Measurements from ENCODE around the gene FBXL13. TPM values are rescaled to one million over a fixed set of nuclear protein-coding genes. Genes with fewer than 3 reads are reported as not detected.

Gene FBXL13
- total and polyA plus RNA-seq, 2 experiments from 2014 or later, result 1.2 to 2.5 TPM

GRCh38 chr7:102890292-102890970 lies 184.2 kb downstream of the FBXL13 start:
- Histone ChIP-seq H3K79me2 (replicated peaks; ENCODE audit: insufficient read depth) (no peaks in the 10 kb centered on the region), H3K27me3 (ENCODE audit: insufficient read depth) (no peaks in the 10 kb centered on the region), H3K36me3 (ENCODE audit: insufficient read depth) (no peaks in the 10 kb centered on the region), H3K4me1 (ENCODE audit: insufficient read depth) (no peaks in the 10 kb centered on the region), H2AFZ (no peak overlapping the region), H3K9me2 (ENCODE audit: insufficient read depth) (peaks cover 2% of the 10 kb centered on the region), H3K4me3 (no peak overlapping the region), H3F3A (replicated peaks; ENCODE audit: low read depth) (no peaks in the 10 kb centered on the region), H3K27ac (ENCODE audit: low read depth) (no peak overlapping the region), H3K4me2 (no peak overlapping the region), H4K20me1 (replicated peaks; ENCODE audit: insufficient read depth) (no peaks in the 10 kb centered on the region)
- Mint-ChIP-seq H3K27ac (no peak overlapping the region), H3K4me1 (no peaks in the 10 kb centered on the region), H3K27me3 (ENCODE audit: insufficient read depth, low read depth, poor library complexity) (peaks cover 2% of the 10 kb centered on the region), H3K36me3 (ENCODE audit: low read depth) (no peaks in the 10 kb centered on the region), H3K9me3 (no peaks in the 10 kb centered on the region), H3K4me3 (no peak overlapping the region)
- no peak for ATAC-seq
- DNase-seq (ENCODE audit: low spot score), result no peak
- no peak for TF ChIP-seq STAT1 (IDR thresholded peaks at IDR 0.05; ENCODE audit: unreplicated experiment)

- H2AFZ ChIP-seq, result no peak overlapping the region
- no peak overlapping the region for H3K27ac Mint-ChIP-seq
- no peaks in the 10 kb centered on the region for H3K4me1 ChIP-seq (ENCODE audit: insufficient read depth)
- no peaks in the 10 kb centered on the region; the same call in 1 of the 2 replicates for H3K9me2 ChIP-seq (ENCODE audit: insufficient read depth)
- H3K4me1 Mint-ChIP-seq, result no peaks in the 10 kb centered on the region
- ATAC-seq, result no peak
- H3K36me3 ChIP-seq (ENCODE audit: insufficient read depth), result no peaks in the 10 kb centered on the region
- H3K79me2 ChIP-seq (replicated peaks; ENCODE audit: insufficient read depth), result no peaks in the 10 kb centered on the region
- no peaks in the 10 kb centered on the region for H3K27me3 ChIP-seq (ENCODE audit: insufficient read depth)
- no peak for TF ChIP-seq POLR2AphosphoS5 (IDR thresholded peaks at IDR 0.05; ENCODE audit: low read depth)
- TF ChIP-seq ZNF331 (CRISPR knock-in tag; IDR thresholded peaks at IDR 0.05; ENCODE audit: low read depth), result no peak
- no peak for TF ChIP-seq CREB1 (CRISPR knock-in tag; IDR thresholded peaks at IDR 0.05; ENCODE audit: low read depth)
- no peak for TF ChIP-seq REST (IDR thresholded peaks at IDR 0.05; ENCODE audit: unreplicated experiment)
- H3K4me3 ChIP-seq, result no peak overlapping the region
- H3K4me3 Mint-ChIP-seq, result no peak overlapping the region
- H3F3A ChIP-seq (replicated peaks; ENCODE audit: low read depth), result no peaks in the 10 kb centered on the region
- peaks cover 2% of the 10 kb centered on the region for H3K27me3 Mint-ChIP-seq (ENCODE audit: insufficient read depth, low read depth, poor library complexity)
- no peak overlapping the region for H3K4me2 ChIP-seq
- no peak for DNase-seq (ENCODE audit: low spot score)
- H3K9me3 Mint-ChIP-seq, result no peaks in the 10 kb centered on the region
- H3K36me3 Mint-ChIP-seq (ENCODE audit: low read depth), result no peaks in the 10 kb centered on the region
- no peak overlapping the region for H3K27ac ChIP-seq (ENCODE audit: low read depth)
- no peaks in the 10 kb centered on the region for H4K20me1 ChIP-seq (replicated peaks; ENCODE audit: insufficient read depth)
Observed at GRCh38 chr7:102889851-102890250, 184.7 kb downstream of the FBXL13 start.

GRCh38 chr7:102888561-102889233 lies 185.9 kb downstream of the FBXL13 start:
- Histone ChIP-seq H3K9me2 (ENCODE audit: insufficient read depth) (no peaks in the 10 kb centered on the region), H3K79me2 (replicated peaks; ENCODE audit: insufficient read depth) (no peaks in the 10 kb centered on the region), H3K36me3 (ENCODE audit: insufficient read depth) (no peaks in the 10 kb centered on the region), H3K4me3 (no peak overlapping the region), H3K27me3 (ENCODE audit: insufficient read depth) (no peaks in the 10 kb centered on the region), H2AFZ (no peak overlapping the region), H3F3A (replicated peaks; ENCODE audit: low read depth) (no peaks in the 10 kb centered on the region), H3K4me2 (no peak overlapping the region), H3K27ac (ENCODE audit: low read depth) (no peak overlapping the region), H3K4me1 (ENCODE audit: insufficient read depth) (no peaks in the 10 kb centered on the region), H4K20me1 (replicated peaks; ENCODE audit: insufficient read depth) (no peaks in the 10 kb centered on the region)
- H3K4me1 Mint-ChIP-seq, result no peaks in the 10 kb centered on the region
- TF ChIP-seq JUNB (IDR thresholded peaks at IDR 0.05; ENCODE audit: unreplicated experiment) (no peak), ZNF331 (CRISPR knock-in tag; IDR thresholded peaks at IDR 0.05; ENCODE audit: low read depth) (no peak)
- no peak overlapping the region for H3K4me3 Mint-ChIP-seq
- H3K27ac Mint-ChIP-seq, result no peak overlapping the region
- DNase-seq (ENCODE audit: low spot score) (no peak), ATAC-seq (no peak)
- H3K36me3 Mint-ChIP-seq (ENCODE audit: low read depth), result no peaks in the 10 kb centered on the region
- H3K9me3 Mint-ChIP-seq, result no peaks in the 10 kb centered on the region
- H3K27me3 Mint-ChIP-seq (ENCODE audit: insufficient read depth, low read depth, poor library complexity), result peaks cover under 1% of the 10 kb centered on the region

Measured in GM23338 (cell line).